Measurements from ENCODE around the gene DZIP3.

DNA sequence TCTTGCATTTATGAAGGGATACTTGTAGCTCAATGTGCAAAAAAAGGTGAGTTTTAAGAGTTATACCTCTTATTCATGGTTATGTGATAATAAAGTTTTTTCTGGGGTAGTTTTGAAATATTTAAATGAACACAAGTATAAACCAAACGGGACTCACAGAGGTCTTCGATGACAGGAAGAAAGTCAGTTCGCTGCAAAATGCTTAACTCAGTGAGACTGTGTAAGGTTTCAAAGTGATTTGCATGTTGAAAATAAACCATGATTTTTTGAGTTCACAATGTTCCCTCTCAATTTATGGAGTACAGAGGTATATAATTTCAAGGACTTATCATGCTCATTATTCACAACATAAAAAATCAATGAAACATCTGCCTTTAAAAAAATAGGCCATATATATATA lies 42.8 kb upstream of the DZIP3 start:
- TF ChIP-seq POLR2A (IDR thresholded peaks at IDR 0.05; ENCODE audit: extremely low read depth, insufficient read length) (no peak), CTCF (IDR thresholded peaks at IDR 0.05; ENCODE audit: low read depth, low read length) (no peak), MAX (IDR thresholded peaks at IDR 0.05; ENCODE audit: low read depth, low read length) (no peak), MYC (IDR thresholded peaks at IDR 0.05; ENCODE audit: low read depth, low read length) (no peak)
